Common myeloid progenitor, CD34-positive (primary cell): ENCODE measurements around the gene HES5.

ENCODE experiments used
- CTCF ChIA-PET: fragments of 350-600 bp; sonication (Branson Sonifier 250); formaldehyde crosslinking; loops from one replicate; lab custom pipeline; 2021; ENCODE audit warnings: antibody characterized with exemption; lab: Charles Lee
- POLR2A ChIA-PET: fragments of 350-600 bp; sonication (Branson Sonifier 250); formaldehyde crosslinking; loops from one replicate; lab custom pipeline; 2021; ENCODE audit warnings: antibody characterized with exemption; lab: Charles Lee
- DNase-seq, 3 donors: peaks; one replicate each; pipeline versions ENCODE4 v3.0.0 to v3.0.0-alpha.2; 2013
- H3K27ac ChIP-seq, 2 experiments: 1 replicate in 1 of 2; 2 replicates in 1 of 2; pipeline ENCODE4 v1.7.0; 2013; ENCODE audit warnings: inconsistent platforms in 2 of 2, low read length in 2 of 2, mild to moderate bottlenecking in 2 of 2, low read depth in 1 of 2, moderate library complexity in 1 of 2; ENCODE audit not compliant: severe bottlenecking in 2 of 2, insufficient read depth in 1 of 2, poor library complexity in 1 of 2
- H3K27me3 ChIP-seq, 5 experiments: replicated peaks in 2 of 5; 1 replicate in 3 of 5; 2 replicates in 2 of 5; pipeline versions ENCODE4 v1.6.1 to v1.7.0; 2013; ENCODE audit warnings: low read length in 4 of 5, mild to moderate bottlenecking in 2 of 5, moderate library complexity in 2 of 5, inconsistent platforms in 1 of 5; ENCODE audit not compliant: insufficient read depth in 5 of 5, control insufficient read depth in 4 of 5
- H3K36me3 ChIP-seq, 4 experiments: 1 replicate in 2 of 4; 2 replicates in 2 of 4; pipeline versions ENCODE4 v1.6.1 to v1.7.0; 2013; ENCODE audit warnings: low read length in 3 of 4, control low read depth in 1 of 4, mild to moderate bottlenecking in 1 of 4; ENCODE audit not compliant: control insufficient read depth in 4 of 4, insufficient read depth in 4 of 4
- H3K4me1 ChIP-seq, 4 experiments: 1 replicate in 3 of 4; 2 replicates in 1 of 4; pipeline versions ENCODE4 v1.6.1 to v1.7.1; 2013; ENCODE audit warnings: low read length in 3 of 4, mild to moderate bottlenecking in 3 of 4, control low read depth in 1 of 4, inconsistent platforms in 1 of 4, moderate library complexity in 1 of 4; ENCODE audit not compliant: control insufficient read depth in 4 of 4, insufficient read depth in 4 of 4; ENCODE audit errors: control extremely low read depth in 1 of 4
- H3K4me3 ChIP-seq, 7 experiments: 1 replicate in 4 of 7; 2 replicates in 3 of 7; pipeline versions ENCODE4 v1.5.1 to v1.7.0; 2013; ENCODE audit warnings: mild to moderate bottlenecking in 7 of 7, low read length in 6 of 7, moderate library complexity in 6 of 7, inconsistent platforms in 2 of 7, low read depth in 2 of 7, control low read depth in 1 of 7; ENCODE audit not compliant: insufficient read depth in 4 of 7, control insufficient read depth in 1 of 7; ENCODE audit errors: extremely low read depth in 1 of 7
- H3K9me3 ChIP-seq, 5 experiments: 1 replicate in 4 of 5; 2 replicates in 1 of 5; pipeline versions ENCODE4 v1.6.1 to v1.7.1; 2013; ENCODE audit warnings: low read length in 4 of 5, mild to moderate bottlenecking in 2 of 5, inconsistent platforms in 1 of 5, low read depth in 1 of 5, moderate library complexity in 1 of 5; ENCODE audit not compliant: control insufficient read depth in 4 of 5, insufficient read depth in 2 of 5; ENCODE audit errors: control extremely low read depth in 1 of 5
- WGBS: methylation state at CpG from one replicate; pipeline ENCODE4 v1.1.5; 2013; ENCODE audit not compliant: insufficient coverage; 5-methylcytosine and 5-hydroxymethylcytosine counted together

The HES5 gene

DNA sequence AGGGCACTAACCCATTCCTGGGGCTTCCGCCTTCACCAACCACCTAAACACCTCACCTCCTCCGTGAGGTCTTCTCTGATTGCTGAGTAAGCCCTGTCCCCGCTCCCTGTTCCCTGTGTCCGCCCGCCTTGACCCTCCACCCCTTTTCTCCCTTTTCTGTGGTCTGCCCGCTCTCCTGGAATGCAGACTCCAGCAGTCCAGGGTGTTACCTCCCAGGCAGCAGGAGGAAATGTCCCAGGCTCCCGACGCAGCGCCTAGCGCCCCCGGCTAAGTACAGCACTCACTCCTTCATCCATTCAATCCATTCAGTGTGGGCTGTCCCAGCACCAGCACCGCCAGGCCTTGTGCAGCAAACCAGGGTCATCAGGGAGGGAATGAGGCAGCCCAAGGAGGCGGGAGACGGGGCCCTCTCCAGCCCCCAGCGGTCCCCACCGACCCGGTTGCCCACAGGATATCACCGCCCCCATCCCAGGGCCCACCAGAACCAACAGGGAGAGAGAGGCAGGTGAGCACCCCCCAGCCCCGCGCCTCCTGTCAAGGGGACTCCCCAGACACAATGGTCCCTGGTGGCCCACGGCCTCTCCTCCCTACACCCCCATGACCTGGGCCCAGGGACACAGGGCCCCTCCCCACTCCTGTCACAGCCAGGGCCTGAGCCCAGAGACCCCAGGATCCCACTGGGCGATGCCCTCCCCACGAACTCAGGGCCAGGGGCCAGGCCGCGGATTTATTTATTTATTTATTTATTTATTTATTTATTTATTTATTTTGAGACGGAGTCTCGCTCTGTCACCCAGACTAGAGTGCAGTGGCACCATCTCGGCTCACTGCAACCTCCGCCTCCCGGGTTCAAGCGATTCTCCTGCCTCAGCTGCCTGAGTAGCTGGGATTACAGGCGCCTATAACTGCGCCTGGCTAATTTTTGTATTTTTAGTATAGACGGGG lies 36.3 kb upstream of the HES5 start:
- Histone ChIP-seq H3K9me3 (no peaks in the 10 kb centered on the region), H3K27me3 (no peaks in the 10 kb centered on the region), H3K36me3 (peaks cover 2 to 22% (median 6%) of the 10 kb centered on the region in 4 experiments), H3K4me3 (no peak overlapping the region), H3K27ac (no peak overlapping the region), H3K4me1 (peaks cover 0 to 5% (median 2%) of the 10 kb centered on the region in 4 experiments)
- DNase-seq = no peak
- 86% methylated on average over 16 of the region's 34 CpGs for WGBS
- CTCF ChIA-PET = interaction anchor here (1.1 kb wide), 1 partner anchor 28 kb away, joined by 3 read pairs; no protein-coding TSS in a partner anchor
- POLR2A ChIA-PET = interaction anchor here (0.7 kb wide), 1 partner anchor 12 kb away, joined by 3 read pairs; no protein-coding TSS in a partner anchor

DNA sequence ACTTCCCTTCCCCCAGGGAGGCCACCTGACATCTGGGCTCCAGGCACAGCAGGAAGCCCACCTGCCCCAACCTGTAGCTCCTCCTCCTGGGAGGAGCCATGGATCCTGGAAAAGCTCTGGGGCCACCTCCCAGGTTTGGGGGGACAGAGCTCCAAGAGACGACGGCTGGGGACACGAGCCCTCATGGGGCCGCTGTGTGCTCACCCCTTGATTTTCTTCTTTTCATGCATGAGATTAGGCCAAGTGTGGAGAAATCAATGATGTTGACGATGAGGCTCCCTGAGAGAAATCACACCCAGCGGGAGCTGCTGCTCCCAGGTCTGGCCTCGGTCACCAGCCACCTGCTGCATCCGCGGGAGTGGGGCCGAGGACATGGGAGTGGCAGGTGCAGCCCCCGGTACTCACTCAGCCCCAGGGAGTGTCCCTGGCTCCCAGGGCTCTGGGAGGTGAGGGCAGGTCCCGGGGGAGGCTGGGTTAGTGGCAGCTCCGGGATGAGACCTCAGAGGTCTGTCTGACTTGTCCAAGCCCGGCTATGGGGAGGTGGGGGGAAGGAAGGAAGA lies 34.8 kb upstream of the HES5 start:
- Histone ChIP-seq H3K36me3 (peaks cover 2 to 36% (median 9%) of the 10 kb centered on the region in 4 experiments), H3K27me3 (no peaks in the 10 kb centered on the region), H3K27ac (no peak overlapping the region), H3K4me3 (no peak overlapping the region), H3K4me1 (peaks cover 0 to 5% (median under 1%) of the 10 kb centered on the region in 4 experiments), H3K9me3 (no peaks in the 10 kb centered on the region)
- ChIA-PET CTCF (interaction anchor here (0.8 to 1.6 kb wide), 4 partner anchors 19 to 30 kb away, joined by 3 to 7 read pairs (median 3); no protein-coding TSS in a partner anchor), POLR2A (no interaction called here)
- DNase-seq = no peak
- 79% methylated on average over 11 of the region's 14 CpGs for WGBS

DNA sequence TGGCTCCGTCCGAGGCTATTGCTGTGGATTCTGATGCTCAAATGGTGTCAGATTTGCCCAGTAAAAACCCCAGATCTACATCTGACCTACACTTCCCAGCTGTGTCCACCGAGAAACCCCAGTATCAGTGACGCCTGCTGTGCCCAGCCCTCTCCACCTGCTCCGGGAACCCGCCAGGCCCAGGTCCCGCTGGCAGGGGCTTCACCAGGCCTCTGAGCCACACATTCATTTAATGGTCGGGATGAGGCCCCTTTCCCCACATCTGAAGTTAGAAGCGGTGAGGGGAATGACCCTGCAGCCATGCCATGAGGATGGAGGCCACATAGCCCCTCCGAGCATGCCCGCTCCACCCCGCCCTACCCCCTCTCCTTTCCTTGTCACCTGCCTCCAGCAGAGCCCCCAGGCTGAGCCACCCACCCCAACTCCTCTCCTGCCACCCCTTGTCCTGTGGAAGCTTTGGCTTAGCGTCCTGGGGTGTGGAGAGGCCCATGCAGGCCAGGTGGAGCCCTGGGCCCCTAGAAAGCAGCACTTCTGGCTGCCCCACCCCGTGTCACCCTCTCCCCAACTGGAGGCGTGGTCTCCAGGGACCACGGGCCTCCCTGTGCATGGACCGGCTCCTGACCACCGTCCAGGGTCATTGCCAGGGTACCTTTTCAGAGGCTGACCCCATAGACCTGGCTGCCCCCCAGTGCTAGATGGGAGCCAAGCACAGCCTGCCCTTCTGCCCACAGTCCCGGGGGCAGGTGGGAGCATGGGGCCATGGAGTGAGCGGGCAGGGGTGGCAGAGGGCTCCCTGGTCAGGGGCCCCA lies 34.1 kb upstream of the HES5 start:
- Histone ChIP-seq H3K4me1 (peaks cover 0 to 5% (median 0%) of the 10 kb centered on the region in 4 experiments), H3K4me3 (no peak overlapping the region), H3K27me3 (no peaks in the 10 kb centered on the region), H3K9me3 (no peaks in the 10 kb centered on the region), H3K27ac (no peak overlapping the region), H3K36me3 (peaks cover 2 to 43% (median 12%) of the 10 kb centered on the region in 4 experiments)
- ChIA-PET CTCF (interaction anchor here (1.0 to 1.6 kb wide), 2 partner anchors 14 to 20 kb away, joined by 3 to 7 read pairs; no protein-coding TSS in a partner anchor), POLR2A (no interaction called here)
- WGBS = 88% methylated on average over 19 of the region's 20 CpGs
- DNase-seq = no peak

DNA sequence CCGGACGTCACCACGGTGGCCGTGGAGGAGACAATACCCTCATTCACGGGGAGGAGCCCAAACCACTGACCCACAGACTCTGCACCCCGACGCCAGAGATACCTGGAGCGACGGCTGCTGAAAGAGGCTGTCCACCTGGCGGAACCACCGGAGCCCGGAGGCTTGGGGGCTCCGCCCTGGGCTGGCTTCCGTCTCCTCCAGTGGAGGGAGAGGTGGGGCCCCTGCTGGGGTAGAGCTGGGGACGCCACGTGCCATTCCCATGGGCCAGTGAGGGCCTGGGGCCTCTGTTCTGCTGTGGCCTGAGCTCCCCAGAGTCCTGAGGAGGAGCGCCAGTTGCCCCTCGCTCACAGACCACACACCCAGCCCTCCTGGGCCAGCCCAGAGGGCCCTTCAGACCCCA lies 33.1 kb upstream of the HES5 start:
- CTCF ChIA-PET = interaction anchor here (1.0 to 3.4 kb wide), 3 partner anchors 8 to 21 kb away, joined by 3 to 27 read pairs (median 10); no protein-coding TSS in a partner anchor
- Histone ChIP-seq H3K4me1 (peaks cover 0 to 5% (median 1%) of the 10 kb centered on the region in 4 experiments), H3K36me3 (peaks cover 2 to 48% (median 20%) of the 10 kb centered on the region in 4 experiments), H3K4me3 (no peak overlapping the region), H3K27ac (no peak overlapping the region), H3K9me3 (no peaks in the 10 kb centered on the region), H3K27me3 (no peaks in the 10 kb centered on the region)
- no peak for DNase-seq
- WGBS = 97% methylated on average over 16 of the region's 18 CpGs
- POLR2A ChIA-PET = no interaction called here

DNA sequence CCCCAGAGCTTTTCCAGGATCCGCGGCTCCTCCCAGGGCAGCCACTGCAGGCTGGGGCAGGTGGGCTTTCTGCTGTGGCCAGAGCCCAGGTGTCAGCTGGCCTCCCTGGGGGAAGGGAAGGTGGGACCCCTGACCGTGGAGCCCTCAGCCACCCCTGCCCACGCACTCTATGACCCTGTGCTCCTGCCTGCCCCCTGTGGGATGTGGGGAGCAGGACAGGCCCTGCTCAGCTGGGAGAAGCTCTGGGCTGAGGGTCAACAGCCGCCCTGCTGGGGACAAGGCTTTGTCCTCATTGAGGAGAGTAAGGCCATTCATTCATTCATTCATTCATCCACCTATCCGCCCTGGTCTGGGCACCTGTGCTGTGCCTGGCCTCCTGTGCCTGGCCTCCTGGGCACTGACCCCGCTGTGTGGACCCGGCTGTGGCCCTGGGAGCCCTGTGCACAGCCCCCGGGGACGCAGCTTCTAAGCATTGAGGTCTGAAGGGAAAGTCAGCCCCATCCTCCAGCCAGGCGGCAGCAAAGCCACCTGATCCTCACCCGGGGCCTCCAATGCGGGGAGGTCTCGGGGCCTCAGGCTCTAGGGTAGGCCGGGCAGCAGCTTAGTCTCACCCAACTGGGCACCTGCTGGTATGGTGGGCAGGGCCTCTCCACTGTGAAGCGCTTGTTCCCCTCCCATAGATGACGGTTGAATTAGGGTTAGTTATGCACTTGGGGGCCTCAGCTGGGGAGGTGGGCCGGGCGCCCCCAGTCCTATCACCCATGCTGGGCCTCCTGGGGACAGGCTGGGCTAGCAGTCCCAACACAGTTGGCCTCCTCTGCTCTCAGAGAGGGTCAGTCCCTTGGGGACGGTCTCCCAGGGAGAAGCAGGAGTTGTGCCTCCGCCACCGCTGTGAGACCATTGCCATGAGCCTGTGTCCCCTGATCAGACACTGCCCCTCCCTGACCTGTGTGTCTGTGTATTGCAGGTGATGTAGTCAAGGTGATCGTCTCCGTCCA lies 32.1 kb upstream of the HES5 start:
- WGBS = 96% methylated on average over 20 of the region's 24 CpGs
- Histone ChIP-seq H3K4me3 (no peak overlapping the region), H3K36me3 (peaks cover 2 to 48% (median 21%) of the 10 kb centered on the region in 4 experiments), H3K27me3 (no peaks in the 10 kb centered on the region), H3K27ac (no peak overlapping the region), H3K4me1 (peaks cover 0 to 15% (median 10%) of the 10 kb centered on the region in 4 experiments), H3K9me3 (no peaks in the 10 kb centered on the region)
- DNase-seq = no peak
- POLR2A ChIA-PET = interaction anchor here (0.6 to 2.9 kb wide), 4 partner anchors 8 to 74 kb away, joined by 3 to 8 read pairs (median 3); no protein-coding TSS in a partner anchor
- CTCF ChIA-PET = interaction anchor here (0.8 to 3.4 kb wide), 11 partner anchors 8 to 149 kb away, joined by 3 to 27 read pairs (median 7); no protein-coding TSS in a partner anchor
